HG03139 (cell line): ENCODE data around the gene OTULIN.

Experiments used
- ATAC-seq: cut with Tn5 transposase; IDR thresholded peaks from one replicate; pipeline ENCODE4 v1.9.1; 2021; ENCODE audit not compliant: unreplicated experiment

The OTULIN gene

GRCh38 chr5:14739981-14740380 lies 75.5 kb downstream of the OTULIN start:
- ATAC-seq: no peak

GRCh38 chr5:14741131-14741530 lies 76.6 kb downstream of the OTULIN start:
- ATAC-seq: no peak

- no peak for ATAC-seq
Observed at GRCh38 chr5:14741801-14742440, 77.4 kb downstream of the OTULIN start.

GRCh38 chr5:14742498-14742897 lies 78.0 kb downstream of the OTULIN start:
- no peak for ATAC-seq

- ATAC-seq: no peak
Observed at GRCh38 chr5:14743601-14744295, 79.2 kb downstream of the OTULIN start.

- ATAC-seq: no peak
Observed at GRCh38 chr5:14744296-14745187, 80.0 kb downstream of the OTULIN start.

- ATAC-seq: no peak
Observed at GRCh38 chr5:14745188-14745563, 80.7 kb downstream of the OTULIN start.

- ATAC-seq: no peak
Observed at GRCh38 chr5:14745753-14746152, 81.2 kb downstream of the OTULIN start.

GRCh38 chr5:14748180-14748900 lies 83.8 kb downstream of the OTULIN start:
- no peak for ATAC-seq
